Activated T-helper 1 cell treated with Interleukin-2 at 50 U/mL for 16 hours (primary cell): ENCODE measurements around the gene TEX53.

Experiments used
- DNase-seq: peaks from one replicate; pipeline ENCODE4 v3.0.0-alpha.2; 2020; ENCODE audit warnings: low read depth

TEX53 gene

GRCh38 chr9:114638404-114638803 is 19.2 kb downstream of the TEX53 start:
- DNase-seq: no peak

GRCh38 chr9:114634387-114634786 is 23.2 kb downstream of the TEX53 start:
- DNase-seq: no peak

- DNase-seq: no peak
Measured at GRCh38 chr9:114633438-114634089, 24.0 kb downstream of the TEX53 start.

GRCh38 chr9:114631166-114631565 is 26.4 kb downstream of the TEX53 start:
- no peak for DNase-seq

DNA sequence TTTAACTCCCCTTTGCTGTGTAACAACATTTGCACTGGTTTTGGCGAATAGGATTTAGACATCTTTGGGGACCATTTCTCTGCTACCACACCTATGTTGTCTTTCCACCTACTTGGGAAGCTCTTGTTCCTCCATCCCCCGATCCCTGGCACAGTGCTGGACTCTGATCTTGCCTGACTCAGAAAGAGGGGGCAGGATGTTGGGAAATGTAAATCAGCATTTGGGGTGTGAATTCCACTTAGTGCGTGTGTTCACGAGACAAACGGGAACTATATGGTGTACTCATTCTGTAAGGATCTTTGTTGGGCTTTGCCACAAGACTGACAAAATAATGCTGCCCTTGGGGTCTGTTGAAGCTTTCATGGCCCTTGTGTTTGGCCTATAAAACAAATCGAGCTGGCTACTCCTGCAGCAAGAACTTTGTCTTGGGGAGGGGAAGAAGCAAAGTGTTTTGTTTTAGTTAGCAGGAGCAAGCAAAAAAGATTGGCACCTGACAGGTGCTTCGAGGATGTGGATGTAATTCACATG is 28.0 kb downstream of the TEX53 start:
- no peak for DNase-seq

DNA sequence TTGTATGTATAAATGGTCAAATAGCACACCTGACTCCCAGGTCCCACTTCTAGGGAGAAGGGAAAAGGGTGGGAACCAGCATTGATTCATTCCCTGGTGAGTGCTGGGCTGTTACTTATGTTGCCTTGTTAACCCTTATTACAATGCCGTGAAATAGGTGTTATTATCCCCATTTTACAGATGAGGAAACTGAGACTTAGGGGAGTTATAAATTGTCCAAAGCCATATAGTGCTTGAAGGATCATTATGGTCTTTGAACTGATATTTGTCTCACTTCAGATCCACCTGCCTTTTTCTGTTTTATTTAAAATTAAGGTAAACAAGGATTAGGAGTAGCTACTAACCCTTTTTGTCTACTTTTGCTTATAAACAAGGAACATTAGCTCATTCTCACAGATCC is 30.1 kb downstream of the TEX53 start:
- no peak for DNase-seq

GRCh38 chr9:114626415-114627020 is 31.1 kb downstream of the TEX53 start:
- DNase-seq: no peak

GRCh38 chr9:114624677-114625076 is 32.9 kb downstream of the TEX53 start:
- no peak for DNase-seq

GRCh38 chr9:114621975-114622609 is 35.5 kb downstream of the TEX53 start:
- DNase-seq: no peak

DNA sequence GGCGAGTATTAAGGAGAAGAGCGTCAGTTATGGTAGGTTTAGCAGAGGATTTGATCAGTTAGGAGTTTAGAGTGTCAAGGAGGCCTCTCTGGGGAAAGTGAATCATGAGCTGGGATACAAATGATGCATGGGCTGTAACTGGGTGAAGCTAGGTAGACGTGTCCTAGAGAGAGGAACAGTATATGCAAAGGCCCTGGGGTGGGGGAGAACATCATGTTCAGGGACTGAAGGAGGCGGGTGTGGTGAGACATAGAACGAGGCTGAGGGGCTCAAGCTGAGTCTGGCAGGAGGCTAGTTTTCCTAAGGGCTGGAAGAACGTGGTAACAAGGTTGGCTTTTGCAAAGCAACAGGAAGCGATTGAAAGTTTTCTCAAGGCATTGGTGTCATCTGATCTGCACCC is 36.0 kb downstream of the TEX53 start:
- DNase-seq: no peak

- DNase-seq: no peak
Measured at GRCh38 chr9:114619191-114619761, 38.3 kb downstream of the TEX53 start.

GRCh38 chr9:114616684-114617520 is 40.7 kb downstream of the TEX53 start:
- no peak for DNase-seq

- DNase-seq: no peak
Measured at GRCh38 chr9:114614373-114614772, 43.2 kb downstream of the TEX53 start.

DNA sequence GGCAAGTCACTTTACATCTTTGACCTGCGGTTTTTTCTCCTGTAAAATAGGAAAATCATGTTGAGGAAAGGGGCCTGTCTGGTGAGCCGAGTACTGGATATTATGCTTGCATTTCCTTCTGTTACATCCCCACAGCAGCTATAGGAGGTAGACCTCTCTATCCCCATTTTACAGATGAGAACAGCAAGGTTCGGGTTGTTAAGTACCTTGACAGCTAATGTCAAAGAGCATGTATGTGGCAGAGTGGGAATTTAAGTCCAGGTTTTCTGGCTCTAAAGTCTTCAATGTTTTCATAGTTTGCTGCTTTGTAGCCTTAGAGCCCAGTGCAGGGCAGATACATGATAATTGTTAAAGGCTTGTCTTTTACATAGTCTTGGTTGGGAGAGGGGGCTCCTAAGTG is 43.7 kb downstream of the TEX53 start:
- DNase-seq: no peak

GRCh38 chr9:114613087-114613486 is 44.5 kb downstream of the TEX53 start:
- no peak for DNase-seq

DNA sequence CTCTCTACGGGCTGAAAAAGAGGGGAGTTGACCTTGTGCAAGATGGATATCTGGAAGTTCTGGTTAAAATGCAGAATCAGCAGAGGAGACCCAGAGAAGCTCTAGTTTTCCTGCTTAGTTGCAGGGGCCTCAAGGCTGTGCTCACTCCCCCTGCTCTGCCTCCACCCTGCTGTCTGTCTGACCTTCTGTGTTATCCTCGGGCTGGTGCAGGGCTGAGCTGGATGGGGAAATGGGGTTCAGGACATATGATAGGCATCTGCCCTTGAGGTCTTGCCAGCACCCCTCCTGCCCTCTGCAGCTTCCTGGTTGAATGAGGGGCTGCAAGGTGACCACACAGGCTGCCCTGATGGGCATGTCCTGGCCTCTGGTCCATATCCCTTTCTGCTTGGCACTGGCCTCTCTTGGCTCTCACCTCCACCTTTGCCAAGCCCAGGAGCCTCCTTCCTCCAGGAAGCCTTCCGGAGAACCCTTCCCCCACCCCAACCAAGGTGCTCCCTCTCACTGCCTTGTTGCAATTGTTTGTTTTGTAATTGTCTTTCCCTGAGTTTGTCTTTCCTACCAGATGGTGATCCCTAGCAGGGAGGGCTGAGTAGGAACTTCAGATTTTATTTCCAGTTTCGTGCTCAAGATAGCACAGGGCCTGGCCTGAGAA is 45.2 kb downstream of the TEX53 start:
- DNase-seq: no peak

DNA sequence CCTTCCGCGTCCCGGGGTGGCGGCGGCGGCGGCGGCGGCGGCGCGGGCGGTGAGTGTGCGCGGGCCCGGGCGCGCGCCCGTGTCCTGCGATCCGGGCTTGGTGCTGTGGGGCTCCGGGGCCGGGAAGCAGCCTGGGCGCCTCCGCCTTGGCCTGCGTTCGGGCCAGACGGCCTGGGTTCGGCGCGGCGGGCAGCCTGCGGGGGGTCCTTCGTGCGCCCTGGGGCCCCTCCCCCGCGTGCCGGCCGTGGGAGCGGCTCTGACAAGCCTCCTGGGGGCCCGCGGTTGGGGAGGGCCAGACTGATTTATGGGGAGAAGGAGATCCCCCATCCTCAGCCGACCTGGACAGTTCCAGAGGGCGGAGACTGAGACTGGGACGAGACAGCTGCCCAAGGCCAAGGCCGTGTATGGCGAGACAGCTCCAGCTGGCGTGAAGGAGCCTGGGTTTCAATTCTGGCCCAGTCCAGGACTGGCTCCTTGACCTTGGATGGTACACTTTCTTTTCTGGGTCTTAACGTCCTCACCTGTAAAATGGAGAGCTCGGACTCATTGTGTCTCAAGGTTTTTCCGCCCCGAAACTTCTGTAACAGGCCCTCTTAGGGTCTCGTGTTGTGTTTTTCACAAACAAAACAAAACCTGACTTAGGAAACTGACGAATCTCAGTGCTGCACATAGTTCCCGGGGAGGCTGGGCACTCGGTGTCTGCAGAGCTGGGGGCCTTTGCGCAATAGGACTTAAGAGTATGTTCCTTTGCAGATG is 45.9 kb downstream of the TEX53 start:
- peak; percentile 46 for DNase-seq

- no peak for DNase-seq
Measured at GRCh38 chr9:114608525-114608796, 49.1 kb downstream of the TEX53 start.

DNA sequence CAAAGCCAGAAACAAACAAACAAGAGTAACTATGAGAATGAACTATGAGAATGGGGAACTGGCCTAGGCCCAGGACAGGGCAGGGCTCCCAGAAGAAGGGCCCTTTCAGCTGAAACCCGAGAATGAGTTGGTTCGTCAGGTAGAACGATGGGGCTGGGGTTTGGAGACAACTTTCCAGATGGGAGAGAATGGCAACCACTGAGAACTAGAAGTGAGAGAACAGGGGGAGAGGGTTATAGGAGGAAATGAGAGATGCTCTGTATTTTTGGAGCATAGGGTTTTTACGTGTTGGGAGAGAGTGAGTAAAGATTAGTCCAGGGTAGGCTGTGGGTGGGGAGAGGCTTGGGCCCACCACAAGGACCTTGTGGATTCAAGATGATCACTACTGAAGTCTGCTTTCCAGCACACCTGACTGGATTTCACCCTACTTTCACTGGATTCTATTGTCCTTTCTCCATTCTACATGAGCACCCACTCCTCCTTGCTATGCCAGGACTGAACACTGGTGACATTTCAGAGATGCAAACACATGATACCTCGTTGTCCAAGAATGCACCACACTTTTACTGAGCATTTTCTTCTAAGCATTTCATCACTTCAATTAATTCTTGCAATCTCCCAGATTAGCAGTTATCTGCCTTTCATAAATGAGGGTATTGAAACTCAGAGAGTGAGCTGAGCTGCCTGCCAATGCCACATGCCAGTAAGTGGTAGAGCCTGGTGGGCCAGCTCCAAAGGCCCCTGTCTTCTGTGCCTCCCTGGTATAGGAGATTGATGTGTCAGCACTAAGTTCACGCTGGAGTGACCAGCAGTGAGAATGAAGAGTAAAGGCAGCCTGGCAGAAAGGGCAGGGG is 49.7 kb downstream of the TEX53 start:
- DNase-seq: no peak

DNA sequence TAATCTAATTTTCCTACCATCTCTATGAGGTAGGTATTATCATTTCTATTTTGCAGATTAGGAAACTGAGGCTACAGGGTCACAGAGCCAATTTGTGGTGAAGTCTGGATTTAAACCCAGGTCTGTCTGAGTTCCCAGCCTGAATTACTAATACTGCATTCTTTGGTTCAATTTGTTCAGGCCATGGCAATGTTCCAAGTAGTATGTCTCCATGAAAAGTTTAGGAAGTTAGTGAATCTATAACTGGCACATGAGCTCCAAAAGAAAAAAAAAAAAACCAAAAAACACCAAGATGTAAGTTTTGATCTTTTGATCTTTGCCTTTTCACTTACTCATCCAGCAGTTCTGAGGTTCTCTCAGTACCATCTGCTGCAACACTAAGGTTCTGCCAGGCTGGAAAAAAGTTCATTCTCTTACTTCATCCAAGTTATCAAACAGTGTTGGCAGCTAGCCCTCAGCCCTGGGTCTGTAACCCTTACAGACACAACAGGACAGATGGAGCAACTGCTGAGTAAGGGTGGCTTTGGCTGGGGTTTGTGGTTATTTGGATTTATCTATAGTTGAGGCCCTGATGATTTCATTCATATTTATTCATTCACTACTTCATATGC is 50.9 kb downstream of the TEX53 start:
- DNase-seq: no peak
